Activated CD4-positive, alpha-beta memory T cell treated with anti-CD3 and anti-CD28 coated beads, Interleukin-2, amount 10 ng/mL, durations not matched to agents 7 days and 5 days (primary cell): ENCODE results near the gene PEX1. TPM values are rescaled to one million over a fixed set of nuclear protein-coding genes. Genes with fewer than 3 reads are reported as not detected.
"Not testable (repeated sequence)": the region's sequence is repeated elsewhere in the genome, so short reads cannot be mapped to it uniquely, and the experiment has no call there.

Experiments
- CTCF ChIA-PET: fragments of 350-600 bp; sonication (Branson Sonifier 250); formaldehyde crosslinking; loops from one replicate; lab custom pipeline; 2021; ENCODE audit warnings: antibody characterized with exemption, inconsistent platforms; lab: Charles Lee
- POLR2A ChIA-PET: fragments of 350-600 bp; sonication (Branson Sonifier 250); formaldehyde crosslinking; loops from one replicate; lab custom pipeline; 2021; ENCODE audit warnings: antibody characterized with exemption; lab: Charles Lee
- DNase-seq: peaks from one replicate; pipeline ENCODE4 v3.0.0-alpha.2; 2020
- H3K27ac Mint-ChIP-seq: one replicate; pipeline ENCODE4 v1.8.0; 2021; ENCODE audit warnings: mild to moderate bottlenecking, mixed read lengths
- H3K27me3 Mint-ChIP-seq: one replicate; pipeline ENCODE4 v1.8.0; 2021; ENCODE audit warnings: mixed read lengths
- H3K36me3 Mint-ChIP-seq: one replicate; pipeline ENCODE4 v1.8.0; 2021; ENCODE audit warnings: low read depth, mixed read lengths
- H3K4me1 Mint-ChIP-seq: one replicate; pipeline ENCODE4 v1.8.0; 2021; ENCODE audit warnings: mixed read lengths
- H3K4me3 Mint-ChIP-seq: one replicate; pipeline ENCODE4 v1.8.0; 2021; ENCODE audit warnings: mild to moderate bottlenecking, mixed read lengths
- H3K9me3 Mint-ChIP-seq: one replicate; pipeline ENCODE4 v1.8.0; 2021; ENCODE audit warnings: mixed read lengths
- total RNA-seq, 2 experiments: library from RNA; stranded (reverse); gene quantifications; one replicate each; pipeline ENCODE4 v1.2.3, GENCODE V29; 2021

Gene PEX1
- total RNA-seq, 2 experiments from 2014 or later: 15.0 to 16.4 TPM

DNA sequence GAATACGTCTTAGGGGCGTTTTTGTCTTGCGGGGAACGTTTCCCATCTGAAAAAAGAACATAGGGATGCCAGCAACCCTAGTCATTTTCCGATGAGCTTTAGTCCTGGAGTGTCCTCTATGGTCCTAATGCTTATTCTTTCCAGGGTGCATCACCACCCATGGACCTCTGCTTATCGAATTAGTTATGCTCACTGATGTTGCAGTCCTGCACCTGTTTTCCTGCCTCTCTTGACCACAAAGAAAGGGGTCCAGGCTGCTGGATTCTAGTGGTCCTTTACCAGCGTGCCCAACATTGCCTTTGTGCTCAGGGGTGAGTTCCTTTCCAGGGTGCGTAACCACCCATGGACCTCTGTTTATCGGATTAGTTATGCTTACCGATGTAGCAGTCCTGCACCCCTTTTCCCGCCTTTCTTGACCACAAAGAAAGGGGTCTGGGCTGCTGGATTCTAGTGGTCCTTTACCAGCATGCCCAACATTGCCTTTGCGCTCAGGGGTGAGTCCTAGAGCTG is 53.0 kb downstream of the PEX1 start:
- CTCF ChIA-PET: not testable (repeated sequence)

GRCh38 chr7:92473989-92474388 is 54.3 kb downstream of the PEX1 start:
- CTCF ChIA-PET, H3K4me3 Mint-ChIP-seq, POLR2A ChIA-PET, H3K27me3 Mint-ChIP-seq, DNase-seq, H3K4me1 Mint-ChIP-seq, H3K36me3 Mint-ChIP-seq, H3K27ac Mint-ChIP-seq, H3K9me3 Mint-ChIP-seq: not testable (repeated sequence)

More for the DNA sequence above, 53.0 kb downstream of the PEX1 start:
- H3K4me3 Mint-ChIP-seq, DNase-seq, H3K4me1 Mint-ChIP-seq, POLR2A ChIA-PET, H3K27me3 Mint-ChIP-seq, H3K9me3 Mint-ChIP-seq, H3K27ac Mint-ChIP-seq, H3K36me3 Mint-ChIP-seq: not testable (repeated sequence)

GRCh38 chr7:92468589-92468988 is 59.7 kb downstream of the PEX1 start:
- H3K4me1 Mint-ChIP-seq, H3K36me3 Mint-ChIP-seq, POLR2A ChIA-PET, DNase-seq, H3K4me3 Mint-ChIP-seq, H3K27ac Mint-ChIP-seq, H3K9me3 Mint-ChIP-seq, H3K27me3 Mint-ChIP-seq: not testable (repeated sequence)
- CTCF ChIA-PET: interaction anchor here (1.8 kb wide), 1 partner anchor 21 kb away, joined by 5 read pairs; the partner anchor contains the start of gene GATAD1

DNA sequence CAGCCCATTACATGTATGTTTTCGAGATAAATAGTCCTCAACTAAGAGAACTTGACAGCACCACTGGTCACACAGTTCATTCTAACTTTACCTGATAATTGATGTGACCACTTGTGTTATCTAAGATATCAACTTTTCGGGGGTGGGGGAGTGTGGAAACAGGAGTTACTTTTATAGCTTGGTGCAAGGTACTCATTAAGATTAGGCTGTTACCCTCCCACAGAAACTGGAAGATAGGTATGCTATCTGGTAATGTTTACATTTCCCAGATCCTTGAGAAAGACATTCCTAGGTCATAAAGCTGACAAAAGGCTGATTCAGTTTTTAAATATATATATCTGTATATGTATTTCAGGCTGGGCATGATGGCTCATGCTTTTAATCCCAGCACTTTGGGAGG is 61.6 kb downstream of the PEX1 start:
- Mint-ChIP-seq H3K27me3 (no peaks in the 10 kb centered on the region), H3K4me1 (peaks cover under 1% of the 10 kb centered on the region), H3K27ac (no peak overlapping the region), H3K36me3 (no peaks in the 10 kb centered on the region), H3K9me3 (peaks cover 8% of the 10 kb centered on the region), H3K4me3 (no peak overlapping the region)
- DNase-seq: no peak
- CTCF ChIA-PET: interaction anchor here (1.8 kb wide), 1 partner anchor 19 kb away, joined by 5 read pairs; the partner anchor contains the start of gene GATAD1
- POLR2A ChIA-PET: no interaction called here

- Mint-ChIP-seq H3K9me3 (peaks cover 8% of the 10 kb centered on the region), H3K4me1 (peaks cover 2% of the 10 kb centered on the region), H3K27me3 (no peaks in the 10 kb centered on the region), H3K36me3 (no peaks in the 10 kb centered on the region), H3K27ac (no peak overlapping the region), H3K4me3 (no peak overlapping the region)
- DNase-seq: no peak
- CTCF ChIA-PET: interaction anchor here (1.7 kb wide), 1 partner anchor 16 kb away, joined by 5 read pairs; no protein-coding TSS in a partner anchor
- POLR2A ChIA-PET: no interaction called here
Observed at GRCh38 chr7:92464515-92464914, 63.8 kb downstream of the PEX1 start.

- H3K27ac Mint-ChIP-seq: no peak overlapping the region
- no peaks in the 10 kb centered on the region for H3K27me3 Mint-ChIP-seq
- peaks cover 3% of the 10 kb centered on the region for H3K36me3 Mint-ChIP-seq
- no peak overlapping the region for H3K4me3 Mint-ChIP-seq
- H3K9me3 Mint-ChIP-seq: no peaks in the 10 kb centered on the region
- POLR2A ChIA-PET: no interaction called here
- H3K4me1 Mint-ChIP-seq: peaks cover 2% of the 10 kb centered on the region
- no peak for DNase-seq
- CTCF ChIA-PET: no interaction called here
Observed at GRCh38 chr7:92462560-92462959, 65.8 kb downstream of the PEX1 start.

DNA sequence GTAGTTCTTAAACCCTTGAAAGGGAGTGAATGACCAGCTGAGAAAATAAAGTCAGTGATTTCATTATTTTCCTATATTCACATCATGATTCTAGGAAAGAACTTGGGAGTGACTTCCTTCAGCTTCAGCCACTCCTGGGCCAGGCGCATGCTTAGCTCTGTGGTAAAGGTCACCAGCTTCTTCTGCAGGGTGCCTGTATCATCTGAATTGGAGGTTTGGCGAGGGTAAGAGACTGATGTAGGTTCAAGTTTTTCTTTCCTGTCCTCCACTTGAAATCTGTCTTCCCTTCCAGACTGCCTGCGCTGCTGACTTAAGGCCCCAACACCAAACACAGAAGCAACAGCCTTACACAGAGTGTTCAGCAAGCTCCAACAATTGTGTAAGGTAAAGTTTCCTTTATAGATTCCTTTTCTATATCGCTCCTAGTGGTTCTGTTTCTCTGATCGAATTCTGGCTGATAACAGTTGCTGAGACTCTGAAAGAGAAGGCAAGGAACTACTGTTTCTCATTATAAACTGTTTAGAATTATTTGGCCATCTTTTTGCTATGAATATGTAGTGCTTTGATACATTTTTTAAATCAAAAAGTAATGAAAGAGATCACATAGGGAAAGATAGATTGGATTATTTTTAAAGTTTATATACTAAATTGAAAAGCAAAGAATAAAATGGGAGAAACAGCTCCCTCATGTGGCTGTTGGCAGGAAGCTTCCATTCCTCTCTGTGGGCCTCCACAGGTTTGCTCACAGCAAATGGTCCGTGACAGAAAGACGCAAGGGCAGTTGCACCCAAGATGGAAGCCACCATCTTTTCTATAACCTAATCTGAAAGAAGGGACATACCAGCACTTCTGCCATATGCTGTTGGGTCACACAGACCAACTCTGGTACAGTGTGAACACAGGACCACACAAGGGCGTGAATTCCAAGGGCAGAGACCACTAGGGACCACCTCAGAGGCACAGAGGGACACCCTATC is 67.0 kb downstream of the PEX1 start:
- CTCF ChIA-PET: interaction anchor here (0.6 to 3.0 kb wide), 22 partner anchors 10 to 765 kb away, joined by 3 to 28 read pairs (median 3); partner anchors contain the start of genes GATAD1, HEPACAM2, PEX1 and RBM48
- peak; percentile 32 for DNase-seq
- H3K4me3 Mint-ChIP-seq: no peak overlapping the region
- no peak overlapping the region for H3K27ac Mint-ChIP-seq
- POLR2A ChIA-PET: interaction anchor here (1.9 kb wide), 1 partner anchor 14 kb away, joined by 9 read pairs; the partner anchor contains the start of gene GATAD1
- H3K27me3 Mint-ChIP-seq: no peaks in the 10 kb centered on the region
- peaks cover 7% of the 10 kb centered on the region for H3K36me3 Mint-ChIP-seq
- H3K4me1 Mint-ChIP-seq: peaks cover 2% of the 10 kb centered on the region
- H3K9me3 Mint-ChIP-seq: no peaks in the 10 kb centered on the region

GRCh38 chr7:92460510-92460909 is 67.8 kb downstream of the PEX1 start:
- no peak for DNase-seq
- no peak overlapping the region for H3K27ac Mint-ChIP-seq
- H3K27me3 Mint-ChIP-seq: no peaks in the 10 kb centered on the region
- H3K9me3 Mint-ChIP-seq: no peaks in the 10 kb centered on the region
- ChIA-PET POLR2A (interaction anchor here (1.9 kb wide), 1 partner anchor 13 kb away, joined by 9 read pairs; the partner anchor contains the start of gene GATAD1), CTCF (interaction anchor here (0.6 to 3.0 kb wide), 13 partner anchors 9 to 766 kb away, joined by 3 to 28 read pairs (median 3); partner anchors contain the start of genes GATAD1, HEPACAM2, PEX1 and RBM48)
- peaks cover 2% of the 10 kb centered on the region for H3K4me1 Mint-ChIP-seq
- H3K36me3 Mint-ChIP-seq: peaks cover 13% of the 10 kb centered on the region
- no peak overlapping the region for H3K4me3 Mint-ChIP-seq

- DNase-seq: no peak
- Mint-ChIP-seq H3K4me3 (no peak overlapping the region), H3K27me3 (no peaks in the 10 kb centered on the region), H3K27ac (no peak overlapping the region), H3K36me3 (peaks cover 13% of the 10 kb centered on the region), H3K9me3 (no peaks in the 10 kb centered on the region), H3K4me1 (peaks cover 2% of the 10 kb centered on the region)
- ChIA-PET POLR2A (no interaction called here), CTCF (interaction anchor here (1.0 to 3.0 kb wide), 5 partner anchors 9 to 596 kb away, joined by 3 to 28 read pairs (median 18); partner anchors contain the start of gene GATAD1)
Observed at GRCh38 chr7:92460109-92460508, 68.2 kb downstream of the PEX1 start.

- Mint-ChIP-seq H3K4me3 (no peak overlapping the region), H3K9me3 (no peaks in the 10 kb centered on the region), H3K27ac (no peak overlapping the region), H3K27me3 (no peaks in the 10 kb centered on the region), H3K36me3 (peaks cover 22% of the 10 kb centered on the region), H3K4me1 (no peaks in the 10 kb centered on the region)
- CTCF ChIA-PET: no interaction called here
- POLR2A ChIA-PET: no interaction called here
- no peak for DNase-seq
Observed at GRCh38 chr7:92456236-92456635, 72.1 kb downstream of the PEX1 start.

DNA sequence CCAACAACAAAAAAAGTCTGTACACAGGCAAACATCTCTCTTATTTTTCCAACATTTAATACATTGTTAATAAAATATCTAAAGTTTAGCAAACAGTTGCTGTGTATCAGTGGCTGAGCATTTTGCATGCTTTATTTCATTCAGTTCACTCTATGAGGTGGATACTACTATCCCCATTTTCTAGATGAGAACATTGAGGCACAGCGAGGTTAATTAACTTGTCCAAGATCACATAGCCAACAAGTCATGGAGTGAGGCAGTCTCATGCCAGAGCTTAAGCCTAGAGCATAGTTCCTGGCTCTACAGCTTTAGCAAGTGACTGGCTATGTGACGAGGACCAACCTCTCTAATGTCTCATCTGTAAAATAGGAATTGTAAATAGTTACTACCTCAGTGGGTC is 76.7 kb downstream of the PEX1 start:
- peaks cover 11% of the 10 kb centered on the region for H3K4me1 Mint-ChIP-seq
- no peak for DNase-seq
- no peaks in the 10 kb centered on the region for H3K27me3 Mint-ChIP-seq
- POLR2A ChIA-PET: no interaction called here
- CTCF ChIA-PET: interaction anchor here (3.8 kb wide), 1 partner anchor 9 kb away, joined by 19 read pairs; no protein-coding TSS in a partner anchor
- no peak overlapping the region for H3K27ac Mint-ChIP-seq
- H3K36me3 Mint-ChIP-seq: peaks cover 26% of the 10 kb centered on the region
- H3K4me3 Mint-ChIP-seq: no peak overlapping the region
- no peaks in the 10 kb centered on the region for H3K9me3 Mint-ChIP-seq

GRCh38 chr7:92448205-92448747 is 80.0 kb downstream of the PEX1 start:
- Mint-ChIP-seq H3K27me3 (no peaks in the 10 kb centered on the region), H3K27ac (peak overlapping the region; percentile 84), H3K4me3 (peak overlapping the region; percentile 86), H3K9me3 (no peaks in the 10 kb centered on the region), H3K4me1 (peaks cover 13% of the 10 kb centered on the region), H3K36me3 (peaks cover 12% of the 10 kb centered on the region)
- peak; percentile 66 for DNase-seq
- CTCF ChIA-PET: interaction anchor here (0.5 to 3.5 kb wide), 25 partner anchors 10 to 1160 kb away, joined by 3 to 75 read pairs (median 5); partner anchors contain the start of genes AKAP9, ANKIB1, KRIT1 and PEX1
- POLR2A ChIA-PET: interaction anchor here (1.0 to 3.5 kb wide), 16 partner anchors 10 to 784 kb away, joined by 3 to 47 read pairs (median 6); partner anchors contain the start of genes AKAP9, ANKIB1, CDK6 and CYP51A1
